H1 (cell line): ENCODE results near the gene RAB29. TPM values are rescaled to one million over a fixed set of nuclear protein-coding genes. Genes with fewer than 3 reads are reported as not detected.

ENCODE experiments used
- CHD7 ChIP-seq: fragments of 300-600 bp; sonication (generic); IDR thresholded peaks from 2 replicates; pipeline ENCODE4 v1.7.1; 2012; ENCODE audit warnings: low read length, moderate library complexity, mild to moderate bottlenecking, inconsistent platforms; ENCODE audit not compliant: insufficient replicate concordance
- JUN ChIP-seq: IDR thresholded peaks from 2 replicates; pipeline ENCODE4 v1.6.1; 2011; ENCODE audit warnings: low read depth, mild to moderate bottlenecking, improper control_type of control experiment, low read length
- MAFK ChIP-seq: IDR thresholded peaks from 2 replicates; pipeline ENCODE4 v1.6.1; 2012; ENCODE audit warnings: low read depth, mild to moderate bottlenecking, improper control_type of control experiment, low read length
- RBBP5 ChIP-seq: IDR thresholded peaks from 2 replicates; pipeline ENCODE4 v1.7.1; 2012; ENCODE audit warnings: low read depth, mild to moderate bottlenecking, inconsistent platforms, low read length, moderate library complexity, borderline replicate concordance
- SAP30 ChIP-seq: fragments of 300-600 bp; sonication (generic); IDR thresholded peaks from 2 replicates; pipeline ENCODE4 v1.7.1; 2012; ENCODE audit warnings: low read length, moderate library complexity, mild to moderate bottlenecking, inconsistent platforms; ENCODE audit not compliant: insufficient read depth, insufficient replicate concordance
- SP4 ChIP-seq: IDR thresholded peaks from 2 replicates; pipeline ENCODE4 v1.6.1; 2012; ENCODE audit warnings: low read length, inconsistent platforms
- polyA plus RNA-seq, 7 experiments: library from polyadenylated mRNA; depleted of rRNA in 3 of 7; stranded (reverse) in 5 of 7; unstranded in 2 of 7; fragments of >200 nt in 5 of 7; fragments of 200-250 nt in 2 of 7; gene quantifications; 1 replicate in 5 of 7; 2 replicates in 1 of 7; 4 replicates in 1 of 7; pipeline versions ENCODE4 v1.2.1 to v1.2.3, GENCODE V29; 2011 to 2013; ENCODE audit warnings: missing spikeins in 2 of 7, mixed read lengths in 2 of 7
- total RNA-seq: library from RNA; stranded (reverse); fragmentation: NEBNext Ultra II Directional; extraction: Animal tissue kit (Norgen Biotek cat#: 25700); gene quantifications from 2 replicates; pipeline ENCODE4 v1.2.1, GENCODE V29; 2021

RAB29 gene
- total and polyA plus RNA-seq, 2 of the 8 experiments (the other 6 are each of a cell fraction or from before 2014, with no cell fraction given), result 10.1 to 17.3 TPM

- TF ChIP-seq CHD7 (no peak), MAFK (no peak), SAP30 (no peak), SP4 (no peak), JUN (no peak), RBBP5 (no peak)
Observed at GRCh38 chr1:205772607-205773032, 2.7 kb downstream of the RAB29 start (continued).
